HepG2 (cell line): ENCODE measurements around the gene MKRN2OS. TPM values are rescaled to one million over a fixed set of nuclear protein-coding genes. Genes with fewer than 3 reads are reported as not detected.

Experiments
- ATAC-seq: fragments of 200-7000 bp; cut with Tn5 transposase; 3 replicates; pipeline ENCODE4 v1.9.1; 2020; ENCODE audit warnings: mild to moderate bottlenecking, moderate library complexity
- BruUV-seq: library from RNA; stranded (reverse); fragments of 400-500 nt; replicated peaks from 2 replicates; lab custom pipeline; 2021; lab: Mats Ljungman, UMichigan
- CTCF ChIA-PET: fragments of 300-600 bp; formaldehyde crosslinking; extraction: SDS; loops from one replicate; lab custom pipeline; 2021; ENCODE audit warnings: low total read pairs, inconsistent platforms, low intra/inter-chr PET ratio; lab: Yijun Ruan, JAX
- POLR2A ChIA-PET: fragments of 350-600 bp; sonication (Branson Sonifier 250); formaldehyde crosslinking; loops from one replicate; lab custom pipeline; 2020; ENCODE audit warnings: antibody characterized with exemption, inconsistent platforms; lab: Yijun Ruan, JAX
- DNase-seq: peaks from one replicate; pipeline ENCODE4 v3.0.0-alpha.2; 2015; ENCODE audit warnings: low spot score
- FAIRE-seq: peaks from 3 replicates; lab custom pipeline; 2011; peaks lifted over from hg19 to GRCh38; lab: Jason Lieb, UNC
- H2AFZ ChIP-seq: one replicate; pipeline ENCODE4 v1.6.1; 2011; ENCODE audit warnings: low read length, inconsistent platforms
- H3K27ac ChIP-seq: fragments of 300-600 bp; 3 replicates; pipeline ENCODE4 v1.8.0; 2011; ENCODE audit warnings: mixed run types, mild to moderate bottlenecking, mixed read lengths, low read length, inconsistent platforms; ENCODE audit not compliant: insufficient read depth; ENCODE audit errors: extremely low read length
- H3K27me3 ChIP-seq, 2 experiments: fragments of 200-600 bp in 1 of 2; 2 replicates in 1 of 2; 3 replicates in 1 of 2; pipeline versions ENCODE4 v1.6.0 to v1.8.0; 2011; ENCODE audit warnings: low read length in 2 of 2, mild to moderate bottlenecking in 2 of 2, moderate library complexity in 2 of 2, inconsistent platforms in 1 of 2; ENCODE audit not compliant: insufficient read depth in 2 of 2, control insufficient read depth in 1 of 2
- H3K36me3 ChIP-seq, 2 experiments: fragments of 200-600 bp in 1 of 2; replicated peaks in 1 of 2; 2 replicates in 1 of 2; 3 replicates in 1 of 2; pipeline versions ENCODE4 v1.5.1 to v1.8.0; 2011; ENCODE audit warnings: low read length in 2 of 2, inconsistent platforms in 1 of 2; ENCODE audit not compliant: insufficient read depth in 2 of 2, control insufficient read depth in 1 of 2
- H3K4me1 ChIP-seq: 2 replicates; pipeline ENCODE4 v1.5.1; 2012; ENCODE audit warnings: low read length, inconsistent platforms; ENCODE audit not compliant: insufficient read depth
- H3K4me2 ChIP-seq: 2 replicates; pipeline ENCODE4 v1.6.0; 2011; ENCODE audit warnings: low read depth, low read length, inconsistent platforms
- H3K4me3 ChIP-seq, 3 experiments: fragments of 200-600 bp in 1 of 3; sonication (generic), shearing (Covaris generic) in 1 of 3; replicated peaks in 1 of 3; 2 replicates each; pipeline ENCODE4 v1.5.1; 2011 to 2016; ENCODE audit warnings: low read length in 3 of 3, inconsistent platforms in 2 of 3, low read depth in 2 of 3, mild to moderate bottlenecking in 2 of 3, control low read depth in 1 of 3, mixed read lengths in 1 of 3; ENCODE audit not compliant: insufficient read depth in 1 of 3
- H3K79me2 ChIP-seq: one replicate; pipeline ENCODE4 v1.6.1; 2011; ENCODE audit warnings: low read length, inconsistent platforms; ENCODE audit not compliant: insufficient read depth
- H3K9ac ChIP-seq: 2 replicates; pipeline ENCODE4 v1.6.0; 2011; ENCODE audit warnings: mild to moderate bottlenecking, low read depth, low read length, inconsistent platforms; ENCODE audit not compliant: insufficient read depth
- H3K9me3 ChIP-seq: 2 replicates; pipeline ENCODE4 v1.5.1; 2012; ENCODE audit warnings: mild to moderate bottlenecking, low read length
- H4K20me1 ChIP-seq: 2 replicates; pipeline ENCODE4 v1.6.0; 2011; ENCODE audit warnings: inconsistent platforms, mild to moderate bottlenecking, low read length, moderate library complexity; ENCODE audit not compliant: insufficient read depth
- CBX5 ChIP-seq: sonication (generic); formaldehyde crosslinking; IDR thresholded peaks from 2 replicates; pipeline ENCODE4 v1.4.0; 2020; ENCODE audit warnings: missing genetic modification reagents, borderline replicate concordance
- DMTF1 ChIP-seq: sonication (generic); formaldehyde crosslinking; IDR thresholded peaks from 2 replicates; pipeline ENCODE4 v1.4.0; 2020; ENCODE audit warnings: mild to moderate bottlenecking, missing genetic modification reagents
- FOXM1 ChIP-seq: sonication (generic); formaldehyde crosslinking; IDR thresholded peaks from 2 replicates; pipeline ENCODE4 v1.5.0; 2020; ENCODE audit warnings: missing genetic modification reagents
- HHEX ChIP-seq: IDR thresholded peaks from 2 replicates; pipeline ENCODE4 v1.6.1; 2016; ENCODE audit warnings: control low read depth
- MAX ChIP-seq: IDR thresholded peaks from 2 replicates; pipeline ENCODE4 v1.6.1; 2012; ENCODE audit warnings: inconsistent platforms
- SCMH1 ChIP-seq: sonication (generic); formaldehyde crosslinking; IDR thresholded peaks from 2 replicates; pipeline ENCODE4 v1.9.0; 2021; ENCODE audit warnings: missing genetic modification reagents, mild to moderate bottlenecking, borderline replicate concordance
- ZBTB20 ChIP-seq: sonication (generic); formaldehyde crosslinking; IDR thresholded peaks from 2 replicates; pipeline ENCODE4 v1.8.1; 2023; ENCODE audit warnings: missing genetic modification reagents, low read depth, mild to moderate bottlenecking, borderline replicate concordance
- ZNF644 ChIP-seq: IDR thresholded peaks from 2 replicates; pipeline ENCODE4 v1.6.1; 2016; ENCODE audit warnings: low read depth
- WGBS: methylation state at CpG from one replicate; pipeline ENCODE4 v1.1.6; 2017; ENCODE audit warnings: low lambda C conversion rate; 5-methylcytosine and 5-hydroxymethylcytosine counted together
- in situ Hi-C: cut with HindIII; loops from 2 replicates; pipeline ENCODE4 v1.10.0; 2017; ENCODE audit warnings: low pct_unique_long_range_greater_than_20kb; ENCODE audit not compliant: extremely low pct_ligation_motif_present
- intact Hi-C: fragments of 100-400 bp; cut with micrococcal nuclease; formaldehyde crosslinking; loops from one replicate; pipeline ENCODE4 v1.10.0; 2022; ENCODE audit not compliant: unreplicated experiment
- polyA plus RNA-seq, 8 experiments: library from polyadenylated mRNA; depleted of rRNA in 3 of 8; stranded (reverse) in 7 of 8; unstranded in 1 of 8; fragments of >200 nt; fragmentation: Illumina TruSeq in 4 of 8; extraction: Trizol in 4 of 8; gene quantifications; 2 replicates each; pipeline versions ENCODE4 v1.2.1 to v1.2.3, GENCODE V29; 2011 to 2016; ENCODE audit warnings: low read depth in 4 of 8, missing spikeins in 1 of 8, mixed read lengths in 1 of 8; ENCODE audit not compliant: insufficient read depth in 1 of 8
- total RNA-seq, 5 experiments: library from RNA; depleted of rRNA; stranded (reverse); fragments of >200 nt; fragmentation: Illumina TruSeq; extraction: Trizol; gene quantifications; 2 replicates each; pipeline ENCODE4 v1.2.3, GENCODE V29; 2016; ENCODE audit warnings: low read depth in 1 of 5
- TF ChIP-seq, protein P1 (sequence below): sonication (generic); formaldehyde crosslinking; IDR thresholded peaks from 2 replicates; pipeline ENCODE4 v1.5.0; 2020; ENCODE audit warnings: missing genetic modification reagents
- TF ChIP-seq, protein P2 (sequence below): sonication (generic); formaldehyde crosslinking; IDR thresholded peaks from 2 replicates; pipeline ENCODE4 v1.4.0; 2020; ENCODE audit warnings: missing genetic modification reagents, borderline replicate concordance
- TF ChIP-seq, protein P3 (sequence below): sonication (generic); formaldehyde crosslinking; IDR thresholded peaks from 2 replicates; pipeline ENCODE4 v1.5.0; 2020; ENCODE audit warnings: mild to moderate bottlenecking, missing genetic modification reagents

MKRN2OS gene
- total and polyA plus RNA-seq, 2 of the 13 experiments (the other 11 are each of a cell fraction or from before 2014, with no cell fraction given) = not detected

DNA sequence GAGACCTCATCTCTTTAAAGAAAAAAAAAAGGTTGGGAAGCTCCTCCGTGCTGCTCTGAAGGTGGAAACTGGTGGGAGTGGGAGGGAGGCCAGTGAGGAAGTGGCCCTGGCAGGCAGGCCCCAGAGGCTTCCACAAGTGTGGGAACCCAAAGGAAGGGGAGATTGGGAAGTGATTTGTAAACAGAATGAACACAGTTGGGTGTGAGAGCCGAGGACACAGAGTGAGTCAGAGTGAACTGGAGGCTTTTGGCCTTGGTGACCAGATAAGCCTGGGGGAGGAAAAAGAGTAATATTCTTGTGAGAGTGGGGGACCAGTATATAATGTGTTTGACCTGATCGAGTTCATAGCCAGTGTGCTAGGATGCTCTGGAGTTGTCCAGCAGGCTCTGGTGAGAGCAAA is 34.6 kb upstream of the MKRN2OS start:
- Histone ChIP-seq H2AFZ (no peak overlapping the region), H3K79me2 (no peaks in the 10 kb centered on the region), H4K20me1 (0 out of 2 replicates have a peak, but pooled peaks cover 7% of the 10 kb centered on the region), H3K27me3 (no peaks in the 10 kb centered on the region), H3K9ac (no peak overlapping the region), H3K36me3 (peaks cover 38 to 92% of the 10 kb centered on the region in 2 experiments), H3K4me1 (no peaks in the 10 kb centered on the region), H3K4me2 (no peak overlapping the region), H3K27ac (no peak overlapping the region), H3K9me3 (no peaks in the 10 kb centered on the region), H3K4me3 (no peak overlapping the region)
- BruUV-seq = no TSS peak
- CTCF ChIA-PET = no interaction called here
- FAIRE-seq = no peak
- intact Hi-C loops = no loop called here
- no peak for TF ChIP-seq SCMH1
- TF ChIP-seq DMTF1 = no peak
- no peak for TF ChIP-seq FOXM1 (CRISPR knock-in tag)
- no peak for TF ChIP-seq HHEX (CRISPR knock-in tag)
- TF ChIP-seq, protein P1, sequence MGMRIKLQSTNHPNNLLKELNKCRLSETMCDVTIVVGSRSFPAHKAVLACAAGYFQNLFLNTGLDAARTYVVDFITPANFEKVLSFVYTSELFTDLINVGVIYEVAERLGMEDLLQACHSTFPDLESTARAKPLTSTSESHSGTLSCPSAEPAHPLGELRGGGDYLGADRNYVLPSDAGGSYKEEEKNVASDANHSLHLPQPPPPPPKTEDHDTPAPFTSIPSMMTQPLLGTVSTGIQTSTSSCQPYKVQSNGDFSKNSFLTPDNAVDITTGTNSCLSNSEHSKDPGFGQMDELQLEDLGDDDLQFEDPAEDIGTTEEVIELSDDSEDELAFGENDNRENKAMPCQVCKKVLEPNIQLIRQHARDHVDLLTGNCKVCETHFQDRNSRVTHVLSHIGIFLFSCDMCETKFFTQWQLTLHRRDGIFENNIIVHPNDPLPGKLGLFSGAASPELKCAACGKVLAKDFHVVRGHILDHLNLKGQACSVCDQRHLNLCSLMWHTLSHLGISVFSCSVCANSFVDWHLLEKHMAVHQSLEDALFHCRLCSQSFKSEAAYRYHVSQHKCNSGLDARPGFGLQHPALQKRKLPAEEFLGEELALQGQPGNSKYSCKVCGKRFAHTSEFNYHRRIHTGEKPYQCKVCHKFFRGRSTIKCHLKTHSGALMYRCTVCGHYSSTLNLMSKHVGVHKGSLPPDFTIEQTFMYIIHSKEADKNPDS (CRISPR knock-in tag) = no peak
- TF ChIP-seq ZNF644 (CRISPR knock-in tag) = no peak
- TF ChIP-seq, protein P2, sequence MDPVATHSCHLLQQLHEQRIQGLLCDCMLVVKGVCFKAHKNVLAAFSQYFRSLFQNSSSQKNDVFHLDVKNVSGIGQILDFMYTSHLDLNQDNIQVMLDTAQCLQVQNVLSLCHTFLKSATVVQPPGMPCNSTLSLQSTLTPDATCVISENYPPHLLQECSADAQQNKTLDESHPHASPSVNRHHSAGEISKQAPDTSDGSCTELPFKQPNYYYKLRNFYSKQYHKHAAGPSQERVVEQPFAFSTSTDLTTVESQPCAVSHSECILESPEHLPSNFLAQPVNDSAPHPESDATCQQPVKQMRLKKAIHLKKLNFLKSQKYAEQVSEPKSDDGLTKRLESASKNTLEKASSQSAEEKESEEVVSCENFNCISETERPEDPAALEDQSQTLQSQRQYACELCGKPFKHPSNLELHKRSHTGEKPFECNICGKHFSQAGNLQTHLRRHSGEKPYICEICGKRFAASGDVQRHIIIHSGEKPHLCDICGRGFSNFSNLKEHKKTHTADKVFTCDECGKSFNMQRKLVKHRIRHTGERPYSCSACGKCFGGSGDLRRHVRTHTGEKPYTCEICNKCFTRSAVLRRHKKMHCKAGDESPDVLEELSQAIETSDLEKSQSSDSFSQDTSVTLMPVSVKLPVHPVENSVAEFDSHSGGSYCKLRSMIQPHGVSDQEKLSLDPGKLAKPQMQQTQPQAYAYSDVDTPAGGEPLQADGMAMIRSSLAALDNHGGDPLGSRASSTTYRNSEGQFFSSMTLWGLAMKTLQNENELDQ (CRISPR knock-in tag) = no peak
- no peak for TF ChIP-seq ZBTB20 (CRISPR knock-in tag)
- TF ChIP-seq, protein P3, sequence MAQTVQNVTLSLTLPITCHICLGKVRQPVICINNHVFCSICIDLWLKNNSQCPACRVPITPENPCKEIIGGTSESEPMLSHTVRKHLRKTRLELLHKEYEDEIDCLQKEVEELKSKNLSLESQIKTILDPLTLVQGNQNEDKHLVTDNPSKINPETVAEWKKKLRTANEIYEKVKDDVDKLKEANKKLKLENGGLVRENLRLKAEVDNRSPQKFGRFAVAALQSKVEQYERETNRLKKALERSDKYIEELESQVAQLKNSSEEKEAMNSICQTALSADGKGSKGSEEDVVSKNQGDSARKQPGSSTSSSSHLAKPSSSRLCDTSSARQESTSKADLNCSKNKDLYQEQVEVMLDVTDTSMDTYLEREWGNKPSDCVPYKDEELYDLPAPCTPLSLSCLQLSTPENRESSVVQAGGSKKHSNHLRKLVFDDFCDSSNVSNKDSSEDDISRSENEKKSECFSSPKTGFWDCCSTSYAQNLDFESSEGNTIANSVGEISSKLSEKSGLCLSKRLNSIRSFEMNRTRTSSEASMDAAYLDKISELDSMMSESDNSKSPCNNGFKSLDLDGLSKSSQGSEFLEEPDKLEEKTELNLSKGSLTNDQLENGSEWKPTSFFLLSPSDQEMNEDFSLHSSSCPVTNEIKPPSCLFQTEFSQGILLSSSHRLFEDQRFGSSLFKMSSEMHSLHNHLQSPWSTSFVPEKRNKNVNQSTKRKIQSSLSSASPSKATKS (CRISPR knock-in tag) = no peak
- TF ChIP-seq MAX = no peak
- TF ChIP-seq CBX5 (CRISPR knock-in tag) = no peak
- POLR2A ChIA-PET = no interaction called here
- DNase-seq = no peak
- ATAC-seq = peak; percentile 7; the same call in 1 of the 3 replicates
- WGBS = 77% methylated on average over 3 of the region's 3 CpGs
- in situ Hi-C loops = no loop called here
